Panc1 (cell line): ENCODE results near the gene SIRPB2. TPM values are rescaled to one million over a fixed set of nuclear protein-coding genes. Genes with fewer than 3 reads are reported as not detected.

ENCODE experiments used
- ATAC-seq: fragments of 200-7000 bp; cut with Tn5 transposase; 2 replicates; pipeline ENCODE4 v1.9.1; 2020; ENCODE audit warnings: mild to moderate bottlenecking, moderate library complexity
- BruUV-seq: library from RNA; stranded (reverse); fragments of 400-500 nt; replicated peaks from 2 replicates; lab custom pipeline; 2021; lab: Mats Ljungman, UMichigan
- CTCF ChIA-PET: fragments of 300-600 bp; sonication (Branson Sonifier 250); formaldehyde crosslinking; loops from one replicate; lab custom pipeline; 2022; ENCODE audit warnings: antibody characterized with exemption; lab: Charles Lee
- POLR2A ChIA-PET: fragments of 300-600 bp; sonication (Branson Sonifier 250); formaldehyde crosslinking; loops from one replicate; lab custom pipeline; 2022; ENCODE audit warnings: antibody characterized with exemption; lab: Charles Lee
- DNase-seq: peaks from one replicate; pipeline ENCODE4 v3.0.0-alpha.2; 2010; ENCODE audit warnings: low read depth, low spot score
- H3K27ac ChIP-seq: 2 replicates; pipeline ENCODE4 v1.5.1; 2011; ENCODE audit warnings: mild to moderate bottlenecking, low read length, inconsistent platforms
- H3K27me3 ChIP-seq: fragments of 200-500 bp; sonication (Bioruptor generic); 2 replicates; pipeline ENCODE4 v1.6.0; 2014; ENCODE audit warnings: low read length, inconsistent platforms; ENCODE audit not compliant: control insufficient read depth, insufficient read depth
- H3K36me3 ChIP-seq: fragments of 200-500 bp; sonication (Bioruptor generic); 2 replicates; pipeline ENCODE4 v1.5.1; 2014; ENCODE audit warnings: inconsistent platforms, mild to moderate bottlenecking, low read length, moderate library complexity; ENCODE audit not compliant: control insufficient read depth, insufficient read depth
- H3K4me1 ChIP-seq: 2 replicates; pipeline ENCODE4 v1.5.1; 2011; ENCODE audit warnings: inconsistent platforms, mild to moderate bottlenecking, low read length, moderate library complexity; ENCODE audit not compliant: control insufficient read depth, insufficient read depth
- H3K4me3 ChIP-seq, 2 experiments: 2 replicates each; pipeline ENCODE4 v1.5.1; 2011 to 2012; ENCODE audit warnings: low read depth in 2 of 2, low read length in 2 of 2, mild to moderate bottlenecking in 2 of 2, inconsistent platforms in 1 of 2, moderate library complexity in 1 of 2
- H3K9me3 ChIP-seq: fragments of 200-500 bp; sonication (Bioruptor generic); 2 replicates; pipeline ENCODE4 v1.5.1; 2014; ENCODE audit warnings: low read depth, mild to moderate bottlenecking, inconsistent platforms, low read length, moderate library complexity; ENCODE audit not compliant: control insufficient read depth, insufficient read depth
- POLR2AphosphoS5 ChIP-seq: IDR thresholded peaks from 2 replicates; pipeline ENCODE4 v1.6.1; 2012; ENCODE audit warnings: mild to moderate bottlenecking, low read depth, low read length, moderate library complexity
- SIN3A ChIP-seq: IDR thresholded peaks from 2 replicates; pipeline ENCODE4 v1.6.1; 2012; ENCODE audit warnings: low read depth, mild to moderate bottlenecking, low read length, moderate library complexity, borderline replicate concordance; ENCODE audit not compliant: insufficient read depth
- TCF7L2 ChIP-seq: IDR thresholded peaks from 2 replicates; pipeline ENCODE4 v1.6.1; 2011; ENCODE audit warnings: mild to moderate bottlenecking, low read depth, low read length, inconsistent platforms
- in situ Hi-C: cut with HindIII; loops from 2 replicates; pipeline ENCODE4 v1.10.0; 2016; ENCODE audit warnings: low sequenced_read_pairs, low pct_unique_long_range_greater_than_20kb
- intact Hi-C: fragments of 100-400 bp; cut with micrococcal nuclease; formaldehyde crosslinking; loops from one replicate; pipeline ENCODE4 v1.10.0; 2022; ENCODE audit not compliant: unreplicated experiment
- total RNA-seq: library from RNA; stranded (reverse); gene quantifications from one replicate; pipeline ENCODE4 v1.2.1, GENCODE V29; 2021; ENCODE audit not compliant: unreplicated experiment
- TF ChIP-seq, protein P1 (sequence below), 2 experiments: IDR thresholded peaks; 2 replicates each; pipeline ENCODE4 v1.6.1; 2011 to 2012; ENCODE audit warnings: low read depth in 2 of 2, control low read depth in 1 of 2, low read length in 1 of 2, mild to moderate bottlenecking in 1 of 2, moderate library complexity in 1 of 2; ENCODE audit not compliant: insufficient read depth in 1 of 2
- TF ChIP-seq, protein P2 (sequence below): fragments of 450-650 bp; IDR thresholded peaks from 2 replicates; pipeline ENCODE4 v1.5.1; 2017; ENCODE audit warnings: mild to moderate bottlenecking

SIRPB2 gene
- total RNA-seq, 1 experiment from 2014 or later, result not detected

DNA sequence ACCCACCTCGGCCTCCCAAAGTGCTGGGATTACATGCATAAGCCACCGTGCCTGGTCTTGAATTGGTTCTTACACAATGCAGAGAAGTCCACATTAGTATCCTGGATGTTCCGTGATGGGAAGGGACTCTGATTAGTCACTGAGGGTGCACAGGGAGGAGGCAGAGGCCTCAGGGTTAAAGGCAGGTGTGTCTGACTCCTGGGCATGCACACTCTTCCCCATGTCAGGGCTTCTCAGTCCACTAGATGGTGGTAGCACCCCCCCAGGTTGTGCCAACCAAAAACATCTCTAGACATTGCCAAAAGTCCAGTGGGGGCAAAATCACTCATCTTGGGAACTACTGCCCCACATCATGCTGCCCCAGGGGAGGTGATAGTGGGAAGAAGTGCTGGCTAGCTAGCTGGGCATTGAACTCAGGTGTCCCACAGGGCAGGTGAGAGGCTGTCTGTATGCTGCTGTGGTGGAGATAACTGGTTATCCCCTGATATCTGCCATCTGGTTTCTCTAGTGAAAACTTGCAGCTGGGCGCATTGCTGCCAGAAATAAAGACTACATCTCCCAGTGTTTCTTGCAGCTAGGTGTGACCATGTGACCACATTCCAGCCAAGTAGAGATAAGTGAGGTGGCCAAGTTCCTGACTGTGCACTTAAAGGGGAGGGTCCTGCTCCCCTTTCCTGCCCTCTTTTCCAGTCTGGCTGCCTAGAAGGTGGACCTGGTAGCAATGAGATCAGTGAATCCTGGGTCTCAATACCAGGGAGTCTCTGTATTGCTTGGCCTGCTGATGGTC is 16.2 kb downstream of the SIRPB2 start:
- TF ChIP-seq POLR2AphosphoS5 (no peak), SIN3A (no peak)
- TF ChIP-seq, protein P1, sequence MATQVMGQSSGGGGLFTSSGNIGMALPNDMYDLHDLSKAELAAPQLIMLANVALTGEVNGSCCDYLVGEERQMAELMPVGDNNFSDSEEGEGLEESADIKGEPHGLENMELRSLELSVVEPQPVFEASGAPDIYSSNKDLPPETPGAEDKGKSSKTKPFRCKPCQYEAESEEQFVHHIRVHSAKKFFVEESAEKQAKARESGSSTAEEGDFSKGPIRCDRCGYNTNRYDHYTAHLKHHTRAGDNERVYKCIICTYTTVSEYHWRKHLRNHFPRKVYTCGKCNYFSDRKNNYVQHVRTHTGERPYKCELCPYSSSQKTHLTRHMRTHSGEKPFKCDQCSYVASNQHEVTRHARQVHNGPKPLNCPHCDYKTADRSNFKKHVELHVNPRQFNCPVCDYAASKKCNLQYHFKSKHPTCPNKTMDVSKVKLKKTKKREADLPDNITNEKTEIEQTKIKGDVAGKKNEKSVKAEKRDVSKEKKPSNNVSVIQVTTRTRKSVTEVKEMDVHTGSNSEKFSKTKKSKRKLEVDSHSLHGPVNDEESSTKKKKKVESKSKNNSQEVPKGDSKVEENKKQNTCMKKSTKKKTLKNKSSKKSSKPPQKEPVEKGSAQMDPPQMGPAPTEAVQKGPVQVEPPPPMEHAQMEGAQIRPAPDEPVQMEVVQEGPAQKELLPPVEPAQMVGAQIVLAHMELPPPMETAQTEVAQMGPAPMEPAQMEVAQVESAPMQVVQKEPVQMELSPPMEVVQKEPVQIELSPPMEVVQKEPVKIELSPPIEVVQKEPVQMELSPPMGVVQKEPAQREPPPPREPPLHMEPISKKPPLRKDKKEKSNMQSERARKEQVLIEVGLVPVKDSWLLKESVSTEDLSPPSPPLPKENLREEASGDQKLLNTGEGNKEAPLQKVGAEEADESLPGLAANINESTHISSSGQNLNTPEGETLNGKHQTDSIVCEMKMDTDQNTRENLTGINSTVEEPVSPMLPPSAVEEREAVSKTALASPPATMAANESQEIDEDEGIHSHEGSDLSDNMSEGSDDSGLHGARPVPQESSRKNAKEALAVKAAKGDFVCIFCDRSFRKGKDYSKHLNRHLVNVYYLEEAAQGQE (IDR thresholded peaks at IDR 0.05; ENCODE audit: insufficient read depth in 1 of 2, low read depth in 2 of 2, low read length in 1 of 2), result no peak
- TF ChIP-seq, protein P2, sequence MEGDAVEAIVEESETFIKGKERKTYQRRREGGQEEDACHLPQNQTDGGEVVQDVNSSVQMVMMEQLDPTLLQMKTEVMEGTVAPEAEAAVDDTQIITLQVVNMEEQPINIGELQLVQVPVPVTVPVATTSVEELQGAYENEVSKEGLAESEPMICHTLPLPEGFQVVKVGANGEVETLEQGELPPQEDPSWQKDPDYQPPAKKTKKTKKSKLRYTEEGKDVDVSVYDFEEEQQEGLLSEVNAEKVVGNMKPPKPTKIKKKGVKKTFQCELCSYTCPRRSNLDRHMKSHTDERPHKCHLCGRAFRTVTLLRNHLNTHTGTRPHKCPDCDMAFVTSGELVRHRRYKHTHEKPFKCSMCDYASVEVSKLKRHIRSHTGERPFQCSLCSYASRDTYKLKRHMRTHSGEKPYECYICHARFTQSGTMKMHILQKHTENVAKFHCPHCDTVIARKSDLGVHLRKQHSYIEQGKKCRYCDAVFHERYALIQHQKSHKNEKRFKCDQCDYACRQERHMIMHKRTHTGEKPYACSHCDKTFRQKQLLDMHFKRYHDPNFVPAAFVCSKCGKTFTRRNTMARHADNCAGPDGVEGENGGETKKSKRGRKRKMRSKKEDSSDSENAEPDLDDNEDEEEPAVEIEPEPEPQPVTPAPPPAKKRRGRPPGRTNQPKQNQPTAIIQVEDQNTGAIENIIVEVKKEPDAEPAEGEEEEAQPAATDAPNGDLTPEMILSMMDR, result peak; percentile 31; the same call in 1 of the 2 replicates
- no peak for ATAC-seq
- Histone ChIP-seq H3K27me3 (no peaks in the 10 kb centered on the region), H3K4me3 (no peak overlapping the region), H3K36me3 (no peaks in the 10 kb centered on the region), H3K9me3 (no peaks in the 10 kb centered on the region), H3K27ac (no peak overlapping the region), H3K4me1 (peaks cover 9% of the 10 kb centered on the region)
- intact Hi-C loops, result loop anchor here (10.0 kb wide), 1 partner anchor 260 kb away; no protein-coding TSS in a partner anchor
- ChIA-PET CTCF (interaction anchor here (0.9 to 1.1 kb wide), 2 partner anchors 28 to 302 kb away, joined by 4 to 5 read pairs; no protein-coding TSS in a partner anchor), POLR2A (no interaction called here)
- no TSS peak for BruUV-seq
- DNase-seq, result no peak
- in situ Hi-C loops, result no loop called here

DNA sequence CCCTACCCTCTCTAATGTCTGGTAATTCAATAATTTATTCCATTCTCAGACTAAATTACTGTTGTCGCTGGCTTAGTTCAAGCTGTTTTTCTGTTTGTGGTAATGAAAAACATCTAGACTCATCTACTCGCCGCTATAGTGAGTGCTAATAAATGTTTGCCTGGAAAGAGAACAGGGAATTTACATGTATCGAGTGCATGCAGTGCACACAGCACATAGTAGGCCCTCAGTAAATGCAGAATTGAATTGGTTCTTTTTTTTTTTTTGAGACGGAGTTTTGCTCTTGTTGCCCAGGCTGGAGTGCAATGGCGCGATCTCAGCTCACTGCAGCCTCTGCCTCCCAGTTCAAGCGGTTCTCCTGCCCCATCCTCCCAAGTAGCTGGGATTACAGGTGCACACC is 16.9 kb downstream of the SIRPB2 start:
- H3K4me3 ChIP-seq, result no peak overlapping the region
- TF ChIP-seq TCF7L2, result no peak
- TF ChIP-seq, protein P2, result no peak
- TF ChIP-seq, protein P1 (IDR thresholded peaks at IDR 0.05; ENCODE audit: insufficient read depth in 1 of 2, low read depth in 2 of 2, low read length in 1 of 2), result no peak
- no peak for TF ChIP-seq POLR2AphosphoS5
- no peak for TF ChIP-seq SIN3A
- BruUV-seq, result no TSS peak
- in situ Hi-C loops (no loop called here), intact Hi-C loops (loop anchor here (10.0 kb wide), 1 partner anchor 260 kb away; no protein-coding TSS in a partner anchor)
- H3K9me3 ChIP-seq, result no peaks in the 10 kb centered on the region
- peaks cover 15% of the 10 kb centered on the region for H3K4me1 ChIP-seq
- CTCF ChIA-PET, result interaction anchor here (1.1 to 1.5 kb wide), 2 partner anchors 29 to 303 kb away, joined by 5 to 11 read pairs; no protein-coding TSS in a partner anchor
- POLR2A ChIA-PET, result interaction anchor here (0.6 kb wide), 1 partner anchor 12 kb away, joined by 3 read pairs; no protein-coding TSS in a partner anchor
- no peak for DNase-seq
- no peak overlapping the region for H3K27ac ChIP-seq
- no peaks in the 10 kb centered on the region for H3K27me3 ChIP-seq
- no peak for ATAC-seq
- H3K36me3 ChIP-seq, result no peaks in the 10 kb centered on the region
